Neural progenitor cell (in vitro differentiated cells): ENCODE measurements around the gene ACTRT2. TPM values are rescaled to one million over a fixed set of nuclear protein-coding genes. Genes with fewer than 3 reads are reported as not detected.

ENCODE experiments used
- DNase-seq: peaks from one replicate; pipeline ENCODE4 v3.0.0-alpha.2; 2016; ENCODE audit warnings: low spot score
- H2AFZ ChIP-seq: fragments of 200-600 bp; sonication (generic); replicated peaks from 2 replicates; pipeline ENCODE4 v1.6.1; 2016; ENCODE audit warnings: antibody characterized with exemption
- H3F3A ChIP-seq: fragments of 200-600 bp; sonication (generic); 2 replicates; pipeline ENCODE4 v1.6.1; 2016; ENCODE audit warnings: antibody characterized with exemption, low read depth
- H3K27ac ChIP-seq: fragments of 200-600 bp; sonication (generic); 2 replicates; pipeline ENCODE4 v1.5.1; 2016; ENCODE audit warnings: mild to moderate bottlenecking
- H3K27me3 ChIP-seq: fragments of 200-600 bp; sonication (generic); 2 replicates; pipeline ENCODE4 v1.6.1; 2016; ENCODE audit warnings: mild to moderate bottlenecking, moderate library complexity
- H3K36me3 ChIP-seq: fragments of 200-600 bp; sonication (generic); 2 replicates; pipeline ENCODE4 v1.5.1; 2016
- H3K4me1 ChIP-seq: fragments of 200-600 bp; sonication (generic); 2 replicates; pipeline ENCODE4 v1.6.1; 2016; ENCODE audit warnings: mixed run types
- H3K4me2 ChIP-seq: fragments of 200-600 bp; sonication (generic); 2 replicates; pipeline ENCODE4 v1.6.1; 2016
- H3K4me3 ChIP-seq: fragments of 200-600 bp; sonication (generic); 2 replicates; pipeline ENCODE4 v1.5.1; 2016
- H3K79me2 ChIP-seq: fragments of 200-600 bp; sonication (generic); 2 replicates; pipeline ENCODE4 v1.6.1; 2016; ENCODE audit warnings: low read depth
- H3K9ac ChIP-seq: fragments of 200-600 bp; sonication (generic); 2 replicates; pipeline ENCODE4 v1.6.1; 2016
- H3K9me3 ChIP-seq: fragments of 200-600 bp; sonication (generic); 2 replicates; pipeline ENCODE4 v1.5.1; 2016; ENCODE audit warnings: low read depth
- H4K20me1 ChIP-seq: fragments of 200-600 bp; sonication (generic); 2 replicates; pipeline ENCODE4 v1.6.1; 2016; ENCODE audit warnings: low read depth
- H3K27ac Mint-ChIP-seq: 3 replicates; pipeline ENCODE4 v1.8.0; 2021; ENCODE audit warnings: mixed read lengths
- H3K27me3 Mint-ChIP-seq: 2 replicates; pipeline ENCODE4 v1.8.0; 2022; ENCODE audit warnings: low read depth, mild to moderate bottlenecking, inconsistent platforms, moderate library complexity, mixed read lengths; ENCODE audit not compliant: insufficient read depth
- H3K36me3 Mint-ChIP-seq: 3 replicates; pipeline ENCODE4 v1.8.0; 2021; ENCODE audit warnings: mixed read lengths
- H3K4me1 Mint-ChIP-seq: 3 replicates; pipeline ENCODE4 v1.8.0; 2021; ENCODE audit warnings: mixed read lengths
- H3K4me3 Mint-ChIP-seq: 3 replicates; pipeline ENCODE4 v1.8.0; 2021; ENCODE audit warnings: mild to moderate bottlenecking, moderate library complexity, mixed read lengths
- H3K9me3 Mint-ChIP-seq: 3 replicates; pipeline ENCODE4 v1.8.0; 2020; ENCODE audit warnings: mixed read lengths
- EZH2 ChIP-seq: fragments of 200-600 bp; sonication (generic); IDR thresholded peaks from 2 replicates; pipeline ENCODE4 v1.6.1; 2017; ENCODE audit warnings: antibody characterized with exemption, mild to moderate bottlenecking, moderate library complexity
- EZH2phosphoT487 ChIP-seq: fragments of 200-600 bp; sonication (generic); IDR thresholded peaks from 2 replicates; pipeline ENCODE4 v1.6.1; 2017; ENCODE audit warnings: antibody characterized with exemption
- total RNA-seq: library from RNA; depleted of rRNA; stranded (reverse); fragments of >200 nt; gene quantifications from 2 replicates; pipeline ENCODE4 v1.2.3, GENCODE V29; 2015; ENCODE audit warnings: low replicate concordance
- TF ChIP-seq, protein P1 (sequence below): fragments of 200-600 bp; sonication (generic); IDR thresholded peaks from 2 replicates; pipeline ENCODE4 v1.5.1; 2017; ENCODE audit warnings: antibody characterized with exemption, mild to moderate bottlenecking

Gene ACTRT2
- total RNA-seq, 1 donor from 2014 or later = not detected

GRCh38 chr1:3015269-3015635 is 6.0 kb upstream of the ACTRT2 start:
- H3K4me3 ChIP-seq = no peak overlapping the region
- no peak for TF ChIP-seq EZH2
- TF ChIP-seq, protein P1, sequence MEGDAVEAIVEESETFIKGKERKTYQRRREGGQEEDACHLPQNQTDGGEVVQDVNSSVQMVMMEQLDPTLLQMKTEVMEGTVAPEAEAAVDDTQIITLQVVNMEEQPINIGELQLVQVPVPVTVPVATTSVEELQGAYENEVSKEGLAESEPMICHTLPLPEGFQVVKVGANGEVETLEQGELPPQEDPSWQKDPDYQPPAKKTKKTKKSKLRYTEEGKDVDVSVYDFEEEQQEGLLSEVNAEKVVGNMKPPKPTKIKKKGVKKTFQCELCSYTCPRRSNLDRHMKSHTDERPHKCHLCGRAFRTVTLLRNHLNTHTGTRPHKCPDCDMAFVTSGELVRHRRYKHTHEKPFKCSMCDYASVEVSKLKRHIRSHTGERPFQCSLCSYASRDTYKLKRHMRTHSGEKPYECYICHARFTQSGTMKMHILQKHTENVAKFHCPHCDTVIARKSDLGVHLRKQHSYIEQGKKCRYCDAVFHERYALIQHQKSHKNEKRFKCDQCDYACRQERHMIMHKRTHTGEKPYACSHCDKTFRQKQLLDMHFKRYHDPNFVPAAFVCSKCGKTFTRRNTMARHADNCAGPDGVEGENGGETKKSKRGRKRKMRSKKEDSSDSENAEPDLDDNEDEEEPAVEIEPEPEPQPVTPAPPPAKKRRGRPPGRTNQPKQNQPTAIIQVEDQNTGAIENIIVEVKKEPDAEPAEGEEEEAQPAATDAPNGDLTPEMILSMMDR = no peak
- TF ChIP-seq EZH2phosphoT487 = no peak
- H3K27ac ChIP-seq = no peak overlapping the region
- H3K4me2 ChIP-seq = no peak overlapping the region
- Mint-ChIP-seq H3K27ac (no peak overlapping the region), H3K36me3 (no peaks in the 10 kb centered on the region), H3K27me3 (peaks cover 17% of the 10 kb centered on the region), H3K9me3 (peaks cover 11% of the 10 kb centered on the region), H3K4me3 (no peak overlapping the region), H3K4me1 (peaks cover 14% of the 10 kb centered on the region)
- no peaks in the 10 kb centered on the region for H3K36me3 ChIP-seq
- no peak overlapping the region for H3K9ac ChIP-seq
- H3K27me3 ChIP-seq = no peaks in the 10 kb centered on the region
- no peak for DNase-seq
- H2AFZ ChIP-seq = no peak overlapping the region
- H3K4me1 ChIP-seq = no peaks in the 10 kb centered on the region
- H3K79me2 ChIP-seq = no peaks in the 10 kb centered on the region
- no peaks in the 10 kb centered on the region for H3K9me3 ChIP-seq
- H4K20me1 ChIP-seq = no peaks in the 10 kb centered on the region
- no peaks in the 10 kb centered on the region for H3F3A ChIP-seq

DNA sequence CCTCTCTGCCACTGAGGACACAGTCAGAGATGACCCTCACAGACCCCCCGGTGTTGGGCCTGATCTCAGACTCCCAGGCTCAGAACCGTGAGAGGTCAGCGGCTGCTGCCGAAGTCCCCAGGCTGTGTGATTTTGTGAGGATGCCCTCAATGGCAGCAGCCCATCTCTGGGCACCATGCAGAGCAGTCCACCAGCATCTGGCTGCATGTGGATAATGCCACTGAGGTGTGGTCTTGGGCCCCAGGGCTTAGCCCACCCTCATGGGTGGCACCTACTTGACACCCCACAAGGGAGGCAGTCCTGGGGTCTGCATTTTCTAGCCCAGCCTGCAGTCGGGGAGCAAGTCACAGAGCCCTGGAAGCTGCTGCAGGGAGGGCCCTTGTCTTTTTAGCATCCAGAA is 5.5 kb upstream of the ACTRT2 start:
- Histone ChIP-seq H3K27ac (no peak overlapping the region), H2AFZ (no peak overlapping the region), H3K9ac (no peak overlapping the region), H3K79me2 (no peaks in the 10 kb centered on the region), H3K4me1 (no peaks in the 10 kb centered on the region), H3F3A (no peaks in the 10 kb centered on the region), H3K9me3 (no peaks in the 10 kb centered on the region), H4K20me1 (no peaks in the 10 kb centered on the region), H3K36me3 (no peaks in the 10 kb centered on the region), H3K4me2 (no peak overlapping the region), H3K27me3 (no peaks in the 10 kb centered on the region), H3K4me3 (no peak overlapping the region)
- no peak overlapping the region for H3K27ac Mint-ChIP-seq
- H3K27me3 Mint-ChIP-seq = peaks cover 17% of the 10 kb centered on the region
- H3K4me3 Mint-ChIP-seq = no peak overlapping the region
- DNase-seq = no peak
- peaks cover 15% of the 10 kb centered on the region for H3K4me1 Mint-ChIP-seq
- TF ChIP-seq EZH2 (no peak), EZH2phosphoT487 (no peak)
- TF ChIP-seq, protein P1 = no peak
- no peaks in the 10 kb centered on the region for H3K36me3 Mint-ChIP-seq
- peaks cover 8% of the 10 kb centered on the region for H3K9me3 Mint-ChIP-seq

DNA sequence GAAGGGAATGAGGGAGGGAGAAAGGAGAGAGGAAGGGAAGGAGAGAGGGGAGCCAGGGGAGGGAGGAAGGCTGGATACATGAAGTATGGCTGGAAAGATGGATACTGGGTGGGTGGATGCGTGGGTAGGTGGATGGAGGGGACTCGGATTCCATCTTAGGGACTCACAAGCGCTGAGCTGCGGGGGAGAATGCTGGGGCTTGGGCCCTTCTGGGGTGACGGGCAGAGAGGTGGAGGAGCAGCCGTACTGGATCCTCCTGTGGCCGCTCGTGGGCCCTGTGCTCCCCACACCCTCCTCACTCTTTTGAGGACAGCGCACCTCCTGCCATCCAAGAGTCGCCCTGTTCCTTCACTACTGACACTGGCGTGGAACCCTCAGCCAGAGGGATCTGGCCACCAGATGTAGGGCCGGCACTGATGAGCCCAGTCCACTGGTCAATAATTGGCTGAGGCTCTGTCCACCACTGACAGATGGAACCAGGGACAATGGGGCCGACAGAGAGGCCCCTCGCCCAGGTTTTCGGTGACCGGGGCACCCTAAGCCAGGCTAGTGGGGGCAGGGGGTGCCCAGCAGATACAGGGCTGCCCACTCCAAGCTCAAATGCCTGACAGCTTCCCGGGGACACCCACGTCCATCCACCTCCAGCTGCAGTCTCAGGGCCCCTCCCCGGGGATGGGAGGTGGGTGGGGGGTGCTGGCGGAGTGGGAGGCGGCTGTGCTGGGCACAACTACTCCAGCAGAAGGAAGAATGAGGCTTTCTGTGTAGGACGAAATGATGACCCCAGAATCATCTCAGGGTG is 4.4 kb upstream of the ACTRT2 start:
- H3K9me3 ChIP-seq = no peaks in the 10 kb centered on the region
- H3K27ac ChIP-seq = no peak overlapping the region
- no peak overlapping the region for H2AFZ ChIP-seq
- no peak overlapping the region for H3K4me3 Mint-ChIP-seq
- H3K36me3 ChIP-seq = no peaks in the 10 kb centered on the region
- DNase-seq = no peak
- no peak overlapping the region for H3K9ac ChIP-seq
- H3K36me3 Mint-ChIP-seq = no peaks in the 10 kb centered on the region
- H3K79me2 ChIP-seq = no peaks in the 10 kb centered on the region
- no peak overlapping the region for H3K27ac Mint-ChIP-seq
- H3K4me1 ChIP-seq = no peaks in the 10 kb centered on the region
- TF ChIP-seq, protein P1 = no peak
- TF ChIP-seq EZH2phosphoT487 = no peak
- TF ChIP-seq EZH2 = no peak
- H3K4me3 ChIP-seq = no peak overlapping the region
- no peaks in the 10 kb centered on the region for H3F3A ChIP-seq
- peaks cover 22% of the 10 kb centered on the region for H3K4me1 Mint-ChIP-seq
- H3K4me2 ChIP-seq = no peak overlapping the region
- H3K27me3 ChIP-seq = no peaks in the 10 kb centered on the region
- peaks cover 17% of the 10 kb centered on the region for H3K27me3 Mint-ChIP-seq
- no peaks in the 10 kb centered on the region for H4K20me1 ChIP-seq
- peaks cover 2% of the 10 kb centered on the region for H3K9me3 Mint-ChIP-seq
